H1 (cell line): Measurements from ENCODE around the gene OR5V1. TPM values are rescaled to one million over a fixed set of nuclear protein-coding genes. Genes with fewer than 3 reads are reported as not detected.

Experiments used
- CTCF ChIA-PET: fragments of 300-600 bp; sonication (Branson Sonifier 250); formaldehyde crosslinking; loops from one replicate; lab custom pipeline; 2021; ENCODE audit not compliant: partially characterized antibody; lab: Charles Lee
- POLR2A ChIA-PET: fragments of 300-600 bp; sonication (Branson Sonifier 250); formaldehyde crosslinking; loops from one replicate; lab custom pipeline; 2021; ENCODE audit warnings: inconsistent platforms; ENCODE audit not compliant: partially characterized antibody; lab: Charles Lee
- DNase-seq, 2 experiments: peaks; one replicate each; pipeline versions ENCODE4 v3.0.0 to v3.0.0-alpha.2; 2010 to 2022; ENCODE audit warnings: low spot score in 2 of 2, low read depth in 1 of 2, mixed read lengths in 1 of 2
- FAIRE-seq: peaks from 2 replicates; lab custom pipeline; 2011; peaks lifted over from hg19 to GRCh38; lab: Jason Lieb, UNC
- H2AFZ ChIP-seq: 2 replicates; pipeline ENCODE4 v1.8.1; 2012; ENCODE audit warnings: low read length, inconsistent platforms
- H2AK5ac ChIP-seq: 2 replicates; pipeline ENCODE4 v1.6.1; 2013; ENCODE audit warnings: low read depth, low read length
- H2BK120ac ChIP-seq: replicated peaks from 2 replicates; pipeline ENCODE3; 2013; ENCODE audit warnings: low read depth, low read length, inconsistent platforms
- H2BK12ac ChIP-seq: 2 replicates; pipeline ENCODE4 v1.6.1; 2013; ENCODE audit warnings: low read depth, low read length
- H2BK15ac ChIP-seq: 2 replicates; pipeline ENCODE4 v1.6.1; 2013; ENCODE audit warnings: low read length
- H2BK20ac ChIP-seq: 2 replicates; pipeline ENCODE4 v1.6.1; 2013; ENCODE audit warnings: low read length
- H2BK5ac ChIP-seq: 2 replicates; pipeline ENCODE4 v1.6.1; 2013; ENCODE audit warnings: low read depth, low read length
- H3K14ac ChIP-seq: 2 replicates; pipeline ENCODE4 v1.6.1; 2013; ENCODE audit warnings: inconsistent platforms; ENCODE audit not compliant: insufficient read length
- H3K18ac ChIP-seq: 2 replicates; pipeline ENCODE4 v1.6.1; 2013; ENCODE audit warnings: low read length; ENCODE audit errors: extremely low read depth
- H3K23ac ChIP-seq: 2 replicates; pipeline ENCODE4 v1.6.1; 2013; ENCODE audit warnings: inconsistent platforms; ENCODE audit not compliant: insufficient read length
- H3K23me2 ChIP-seq: 2 replicates; pipeline ENCODE4 v1.6.1; 2013; ENCODE audit warnings: low read depth, low read length
- H3K27ac ChIP-seq: 2 replicates; pipeline ENCODE4 v1.6.1; 2011; ENCODE audit warnings: low read depth, low read length, inconsistent platforms
- H3K27me3 ChIP-seq, 4 experiments: replicated peaks in 1 of 4; 1 replicate in 1 of 4; 2 replicates in 3 of 4; pipeline versions ENCODE4 v1.6.1 to v1.8.1; 2011 to 2013; ENCODE audit warnings: low read length in 3 of 4, mild to moderate bottlenecking in 3 of 4, inconsistent platforms in 2 of 4, mixed read lengths in 2 of 4, moderate library complexity in 1 of 4; ENCODE audit not compliant: control insufficient read depth in 3 of 4, insufficient read depth in 3 of 4; ENCODE audit errors: extremely low read depth in 1 of 4
- H3K36me3 ChIP-seq, 4 experiments: 2 replicates each; pipeline versions ENCODE4 v1.6.1 to v1.8.1; 2011 to 2013; ENCODE audit warnings: mild to moderate bottlenecking in 4 of 4, low read length in 3 of 4, moderate library complexity in 2 of 4, control low read depth in 1 of 4, inconsistent platforms in 1 of 4; ENCODE audit not compliant: insufficient read depth in 4 of 4, control insufficient read depth in 2 of 4
- H3K4ac ChIP-seq: replicated peaks from 2 replicates; pipeline ENCODE3; 2013; ENCODE audit warnings: low read length, low read depth, mixed read lengths, inconsistent platforms; ENCODE audit not compliant: insufficient read length
- H3K4me1 ChIP-seq, 4 experiments: replicated peaks in 1 of 4; 1 replicate in 1 of 4; 2 replicates in 3 of 4; pipeline versions ENCODE4 v1.6.1 to v1.8.1; 2011 to 2013; ENCODE audit warnings: low read length in 3 of 4, inconsistent platforms in 2 of 4, mixed read lengths in 1 of 4; ENCODE audit not compliant: insufficient read depth in 4 of 4, control insufficient read depth in 3 of 4
- H3K4me2 ChIP-seq, 2 experiments: 2 replicates each; pipeline versions ENCODE4 v1.6.1 to v1.8.1; 2011 to 2013; ENCODE audit warnings: low read depth in 2 of 2, low read length in 2 of 2, control low read depth in 1 of 2, inconsistent platforms in 1 of 2, mild to moderate bottlenecking in 1 of 2; ENCODE audit not compliant: insufficient read depth in 1 of 2
- H3K4me3 ChIP-seq, 4 experiments: fragments of 200-600, 300-600 bp in 1 of 4; sonication (generic), shearing (Covaris generic), sonication (Bioruptor Twin) in 1 of 4; 2 replicates each; pipeline versions ENCODE4 v1.5.1 to v1.8.1; 2011 to 2016; ENCODE audit warnings: low read length in 4 of 4, low read depth in 3 of 4, control low read depth in 2 of 4, inconsistent platforms in 2 of 4, mild to moderate bottlenecking in 2 of 4, mixed read lengths in 1 of 4, moderate library complexity in 1 of 4; ENCODE audit not compliant: insufficient read depth in 2 of 4; ENCODE audit errors: extremely low read depth in 1 of 4
- H3K56ac ChIP-seq: replicated peaks from 2 replicates; pipeline ENCODE3; 2013; ENCODE audit warnings: low read depth, mild to moderate bottlenecking, mixed read lengths, low read length, inconsistent platforms; ENCODE audit not compliant: insufficient read length
- H3K79me1 ChIP-seq: 2 replicates; pipeline ENCODE4 v1.6.1; 2013; ENCODE audit warnings: low read depth, low read length, control low read depth
- H3K79me2 ChIP-seq, 2 experiments: 2 replicates each; pipeline versions ENCODE4 v1.6.1 to v1.8.1; 2012 to 2013; ENCODE audit warnings: low read length in 2 of 2, mild to moderate bottlenecking in 2 of 2, inconsistent platforms in 1 of 2; ENCODE audit not compliant: insufficient read depth in 2 of 2, control insufficient read depth in 1 of 2
- H3K9ac ChIP-seq, 4 experiments: replicated peaks in 1 of 4; 1 replicate in 1 of 4; 2 replicates in 3 of 4; pipeline versions ENCODE4 v1.6.1 to v1.8.1; 2011 to 2013; ENCODE audit warnings: low read depth in 3 of 4, low read length in 3 of 4, control low read depth in 2 of 4, mild to moderate bottlenecking in 2 of 4, moderate library complexity in 2 of 4, inconsistent platforms in 1 of 4; ENCODE audit errors: extremely low read depth in 1 of 4
- H3K9me3 ChIP-seq, 2 experiments: 2 replicates each; pipeline versions ENCODE4 v1.6.1 to v1.8.1; 2012 to 2013; ENCODE audit warnings: mild to moderate bottlenecking in 2 of 2, moderate library complexity in 2 of 2, control low read depth in 1 of 2, inconsistent platforms in 1 of 2, low read depth in 1 of 2, low read length in 1 of 2, mixed read lengths in 1 of 2; ENCODE audit not compliant: insufficient read depth in 2 of 2
- H4K20me1 ChIP-seq, 2 experiments: replicated peaks in 1 of 2; 2 replicates each; pipeline versions ENCODE3 to v1.8.1; 2011 to 2013; ENCODE audit warnings: inconsistent platforms in 2 of 2, low read length in 2 of 2, mild to moderate bottlenecking in 1 of 2; ENCODE audit not compliant: insufficient read depth in 2 of 2, control insufficient read depth in 1 of 2
- H4K5ac ChIP-seq: 2 replicates; pipeline ENCODE4 v1.6.1; 2013; ENCODE audit warnings: low read length, low read depth, mixed read lengths, inconsistent platforms; ENCODE audit not compliant: insufficient read length
- H4K8ac ChIP-seq: 2 replicates; pipeline ENCODE4 v1.8.0; 2013; ENCODE audit warnings: mild to moderate bottlenecking, moderate library complexity, low read length, inconsistent platforms; ENCODE audit not compliant: insufficient read depth; ENCODE audit errors: extremely low read depth
- H4K91ac ChIP-seq: replicated peaks from 2 replicates; pipeline ENCODE3; 2013; ENCODE audit warnings: low read length, mixed read lengths, inconsistent platforms; ENCODE audit not compliant: insufficient read length
- CTCF ChIP-seq, 3 experiments: IDR thresholded peaks; 1 replicate in 2 of 3; 2 replicates in 1 of 3; pipeline versions ENCODE4 v1.5.1 to v1.6.1; 2011; ENCODE audit warnings: low read length in 3 of 3, mild to moderate bottlenecking in 3 of 3, inconsistent platforms in 2 of 3, low read depth in 1 of 3, moderate library complexity in 1 of 3; ENCODE audit not compliant: insufficient read depth in 1 of 3; ENCODE audit errors: control extremely low read depth in 1 of 3
- NANOG ChIP-seq: IDR thresholded peaks from 2 replicates; pipeline ENCODE4 v1.6.1; 2011; ENCODE audit warnings: low read length, low read depth, mild to moderate bottlenecking, inconsistent platforms; ENCODE audit not compliant: insufficient read depth, poor library complexity, severe bottlenecking
- RAD21 ChIP-seq, 2 experiments: IDR thresholded peaks in 1 of 2; conservative IDR thresholded peaks in 1 of 2; 2 replicates each; pipeline ENCODE4 v1.6.1; 2011; ENCODE audit warnings: low read depth in 2 of 2, low read length in 2 of 2, improper control_type of control experiment in 1 of 2, inconsistent platforms in 1 of 2, mild to moderate bottlenecking in 1 of 2, moderate library complexity in 1 of 2
- RBBP5 ChIP-seq: IDR thresholded peaks from 2 replicates; pipeline ENCODE4 v1.7.1; 2012; ENCODE audit warnings: low read depth, mild to moderate bottlenecking, inconsistent platforms, low read length, moderate library complexity, borderline replicate concordance
- RNF2 ChIP-seq: fragments of 200-900, 300-1000 bp; sonication (generic); IDR thresholded peaks from 2 replicates; pipeline ENCODE4 v1.7.1; 2016; ENCODE audit warnings: borderline replicate concordance, low read depth, mild to moderate bottlenecking, antibody characterized with exemption, low read length; ENCODE audit not compliant: poor library complexity, severe bottlenecking; ENCODE audit errors: missing control alignments
- SP2 ChIP-seq: IDR thresholded peaks from 2 replicates; pipeline ENCODE4 v1.6.1; 2012; ENCODE audit warnings: mild to moderate bottlenecking, low read length, inconsistent platforms
- SP4 ChIP-seq: IDR thresholded peaks from 2 replicates; pipeline ENCODE4 v1.6.1; 2012; ENCODE audit warnings: low read length, inconsistent platforms
- TAF7 ChIP-seq: optimal IDR thresholded peaks from 2 replicates; pipeline ENCODE3; 2011; ENCODE audit warnings: low read depth, mild to moderate bottlenecking, inconsistent platforms, low read length, moderate library complexity, borderline replicate concordance
- WGBS, 2 experiments: shearing (Covaris generic) in 1 of 2; methylation state at CpG; one replicate each; pipeline versions ENCODE4 v1.1.6 to v1.1.7; 2013 to 2015; ENCODE audit warnings: low lambda C conversion rate in 2 of 2, mixed read lengths in 2 of 2, inconsistent platforms in 1 of 2, low coverage in 1 of 2, missing lambda C conversion rate in 1 of 2; ENCODE audit not compliant: insufficient replicate concordance in 2 of 2, insufficient coverage in 1 of 2, insufficient read length in 1 of 2; ENCODE audit errors: extremely low coverage in 1 of 2, missing lambda C conversion rate in 1 of 2; 5-methylcytosine and 5-hydroxymethylcytosine counted together
- polyA plus RNA-seq, 7 experiments: library from polyadenylated mRNA; depleted of rRNA in 3 of 7; stranded (reverse) in 5 of 7; unstranded in 2 of 7; fragments of >200 nt in 5 of 7; fragments of 200-250 nt in 2 of 7; gene quantifications; 1 replicate in 5 of 7; 2 replicates in 1 of 7; 4 replicates in 1 of 7; pipeline versions ENCODE4 v1.2.1 to v1.2.3, GENCODE V29; 2011 to 2013; ENCODE audit warnings: missing spikeins in 2 of 7, mixed read lengths in 2 of 7
- total RNA-seq: library from RNA; stranded (reverse); fragmentation: NEBNext Ultra II Directional; extraction: Animal tissue kit (Norgen Biotek cat#: 25700); gene quantifications from 2 replicates; pipeline ENCODE4 v1.2.1, GENCODE V29; 2021
- TF ChIP-seq, protein P1 (sequence below): IDR thresholded peaks from 2 replicates; pipeline ENCODE4 v1.6.1; 2011; ENCODE audit warnings: low read length, improper control_type of control experiment

OR5V1 gene
- total and polyA plus RNA-seq, 2 of the 8 experiments (the other 6 are each of a cell fraction or from before 2014, with no cell fraction given) = not detected

- TF ChIP-seq TAF7 (no peak), NANOG (no peak), RBBP5 (no peak), SP2 (no peak), RAD21 (IDR thresholded peaks at IDR 0.05 in 1 of 2, conservative IDR thresholded peaks at IDR 0.05 in 1 of 2; ENCODE audit: low read depth in 2 of 2, low read length in 2 of 2) (no peak), RNF2 (no peak), SP4 (no peak), CTCF (IDR thresholded peaks at IDR 0.05; ENCODE audit: control extremely low read depth in 1 of 3, insufficient read depth in 1 of 3, low read depth in 1 of 3, low read length in 3 of 3) (no peak)
- TF ChIP-seq, protein P1, sequence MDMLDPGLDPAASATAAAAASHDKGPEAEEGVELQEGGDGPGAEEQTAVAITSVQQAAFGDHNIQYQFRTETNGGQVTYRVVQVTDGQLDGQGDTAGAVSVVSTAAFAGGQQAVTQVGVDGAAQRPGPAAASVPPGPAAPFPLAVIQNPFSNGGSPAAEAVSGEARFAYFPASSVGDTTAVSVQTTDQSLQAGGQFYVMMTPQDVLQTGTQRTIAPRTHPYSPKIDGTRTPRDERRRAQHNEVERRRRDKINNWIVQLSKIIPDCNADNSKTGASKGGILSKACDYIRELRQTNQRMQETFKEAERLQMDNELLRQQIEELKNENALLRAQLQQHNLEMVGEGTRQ = no peak
These were observed 6.5 kb upstream of the OR5V1 start, which contains the start of gene OR12D3 for GRCh38 chr6:29375191-29375590. TSS of gene OR12D3 (minus strand) at chr6:29375291. CDS start at chr6:29375287, 4 bp downstream.

More at GRCh38 chr6:29375191-29375590, 6.5 kb upstream of the OR5V1 start, which contains the start of gene OR12D3:
- no peak within 1 kb of the TSS for H2BK20ac ChIP-seq
- H3K36me3 ChIP-seq = no peaks in the 10 kb centered on the region
- H3K9ac ChIP-seq = no peak within 1 kb of the TSS
- no peak within 1 kb of the TSS for H2AK5ac ChIP-seq
- H3K23ac ChIP-seq = no peak within 1 kb of the TSS
- no peak within 1 kb of the TSS for H3K4me2 ChIP-seq
- H3K14ac ChIP-seq = no peak within 1 kb of the TSS
- no peak within 1 kb of the TSS for H3K4ac ChIP-seq
- H3K18ac ChIP-seq = no peak within 1 kb of the TSS
- peaks cover 0 to 2% of the 10 kb centered on the region in 2 experiments for H4K20me1 ChIP-seq
- H2BK15ac ChIP-seq = no peak within 1 kb of the TSS
- FAIRE-seq (no peak), DNase-seq (no peak)
- no peak within 1 kb of the TSS for H3K27ac ChIP-seq
- no peaks in the 10 kb centered on the region for H3K27me3 ChIP-seq
- 0 out of 2 replicates have a peak, but pooled peaks cover 2% of the 10 kb centered on the region for H3K23me2 ChIP-seq
- H2BK12ac ChIP-seq = no peak within 1 kb of the TSS
- 88% methylated on average over 1 of the region's 1 CpG; no CpG with 5 or more reads in 1 of the 2 experiments for WGBS, 2 experiments
- no peak within 1 kb of the TSS for H3K56ac ChIP-seq
- H4K5ac ChIP-seq = no peak within 1 kb of the TSS
- no peak within 1 kb of the TSS for H4K8ac ChIP-seq
- H3K9me3 ChIP-seq = no peaks in the 10 kb centered on the region
- H2BK5ac ChIP-seq = no peak within 1 kb of the TSS
- ChIA-PET POLR2A (interaction anchor here (1.2 kb wide), 1 partner anchor 202 kb away, joined by 3 read pairs; no protein-coding TSS in a partner anchor), CTCF (interaction anchor here (0.8 to 4.5 kb wide), 9 partner anchors 9 to 355 kb away, joined by 3 to 53 read pairs (median 3); no protein-coding TSS in a partner anchor)
- H3K4me1 ChIP-seq = no peaks in the 10 kb centered on the region
- no peak within 1 kb of the TSS for H2BK120ac ChIP-seq
- H3K79me2 ChIP-seq = no peaks in the 10 kb centered on the region
- H3K79me1 ChIP-seq = no peaks in the 10 kb centered on the region
- H4K91ac ChIP-seq = no peak within 1 kb of the TSS
- H3K4me3 ChIP-seq = no peak within 1 kb of the TSS
- H2AFZ ChIP-seq = no peak within 1 kb of the TSS
